HG03342 (cell line): Measurements from ENCODE around the gene MAN1A1.
"Not testable (repeated sequence)": the region's sequence is repeated elsewhere in the genome, so short reads cannot be mapped to it uniquely, and the experiment has no call there.

Experiments
- ATAC-seq: cut with Tn5 transposase; IDR thresholded peaks from one replicate; pipeline ENCODE4 v1.9.1; 2021; ENCODE audit warnings: mild to moderate bottlenecking, moderate library complexity; ENCODE audit not compliant: unreplicated experiment

MAN1A1 gene

GRCh38 chr6:119349361-119350201 is at the start of gene MAN1A1:
Gene MAN1A1, minus strand, starts transcription at chr6:119349761. Its CDS starts 696 bp downstream, at chr6:119349065.
- peak; percentile 71 for ATAC-seq

GRCh38 chr6:119395192-119395591 is 45.6 kb upstream of the MAN1A1 start:
- no peak for ATAC-seq

GRCh38 chr6:119390247-119390793 is 40.8 kb upstream of the MAN1A1 start:
- ATAC-seq = no peak

- no peak for ATAC-seq
Observed at GRCh38 chr6:119385994-119386393, 36.4 kb upstream of the MAN1A1 start.

- ATAC-seq = no peak
Observed at GRCh38 chr6:119384444-119384843, 34.9 kb upstream of the MAN1A1 start.

GRCh38 chr6:119379809-119380208 is 30.2 kb upstream of the MAN1A1 start:
- ATAC-seq = no peak

GRCh38 chr6:119377043-119377442 is 27.5 kb upstream of the MAN1A1 start:
- ATAC-seq = not testable (repeated sequence)

- no peak for ATAC-seq
Observed at GRCh38 chr6:119370080-119370479, 20.5 kb upstream of the MAN1A1 start.

- no peak for ATAC-seq
Observed at GRCh38 chr6:119368921-119369320, 19.4 kb upstream of the MAN1A1 start.

GRCh38 chr6:119361209-119361608 is 11.6 kb upstream of the MAN1A1 start:
- ATAC-seq = no peak

GRCh38 chr6:119360262-119360915 is 10.8 kb upstream of the MAN1A1 start:
- no peak for ATAC-seq

GRCh38 chr6:119355890-119356289 is 6.3 kb upstream of the MAN1A1 start:
- ATAC-seq = no peak

GRCh38 chr6:119355157-119355556 is 5.6 kb upstream of the MAN1A1 start:
- ATAC-seq = no peak

GRCh38 chr6:119353696-119354095 is 4.1 kb upstream of the MAN1A1 start:
- ATAC-seq = no peak

GRCh38 chr6:119352001-119352400 is 2.4 kb upstream of the MAN1A1 start:
- no peak for ATAC-seq

GRCh38 chr6:119350952-119351372 is 1.4 kb upstream of the MAN1A1 start:
- ATAC-seq = no peak

GRCh38 chr6:119350202-119350951 is 816 bp upstream of the MAN1A1 start:
- ATAC-seq = peak; percentile 13

GRCh38 chr6:119348748-119349360 is 707 bp downstream of the MAN1A1 start:
- ATAC-seq = no peak

GRCh38 chr6:119348096-119348747 is 1.3 kb downstream of the MAN1A1 start:
- peak; percentile 22 for ATAC-seq

GRCh38 chr6:119347466-119348095 is 2.0 kb downstream of the MAN1A1 start:
- ATAC-seq = peak; percentile 30
